Inflammatory macrophage treated with lipopolysaccharide for 1 hour (primary cell): ENCODE measurements around the gene SNRPB2.

Experiments used
- DNase-seq, 2 donors: peaks; one replicate each; pipeline ENCODE4 v3.0.0-alpha.2; 2020 to 2022

Gene SNRPB2

GRCh38 chr20:16740365-16741072 lies 10.7 kb downstream of the SNRPB2 start:
- no peak for DNase-seq

GRCh38 chr20:16744178-16744807 lies 14.5 kb downstream of the SNRPB2 start:
- DNase-seq, result no peak

- no peak for DNase-seq
Measured at GRCh38 chr20:16745204-16745603, 15.4 kb downstream of the SNRPB2 start.

- DNase-seq, result no peak
Measured at GRCh38 chr20:16747291-16747811, 17.5 kb downstream of the SNRPB2 start.

- DNase-seq, result no peak
Measured at GRCh38 chr20:16748308-16748900, 18.6 kb downstream of the SNRPB2 start, which contains the start of gene OTOR. Gene OTOR, plus strand, starts transcription at chr20:16748358. Its CDS starts 44 bp downstream, at chr20:16748402.

GRCh38 chr20:16749573-16749972 lies 19.7 kb downstream of the SNRPB2 start:
- no peak for DNase-seq

GRCh38 chr20:16752082-16752481 lies 22.3 kb downstream of the SNRPB2 start:
- DNase-seq, result no peak

- no peak for DNase-seq
Measured at GRCh38 chr20:16752901-16753300, 23.1 kb downstream of the SNRPB2 start.

GRCh38 chr20:16758454-16759180 lies 28.8 kb downstream of the SNRPB2 start:
- no peak for DNase-seq

GRCh38 chr20:16759181-16759563 lies 29.3 kb downstream of the SNRPB2 start:
- no peak for DNase-seq

- no peak for DNase-seq
Measured at GRCh38 chr20:16760431-16761304, 30.8 kb downstream of the SNRPB2 start.

GRCh38 chr20:16761305-16761829 lies 31.5 kb downstream of the SNRPB2 start:
- DNase-seq, result peak; percentile 30 to 62

- DNase-seq, result no peak
Measured at GRCh38 chr20:16764560-16764959, 34.7 kb downstream of the SNRPB2 start.

- no peak for DNase-seq
Measured at GRCh38 chr20:16771213-16771612, 41.4 kb downstream of the SNRPB2 start.

- DNase-seq, result no peak
Measured at GRCh38 chr20:16775961-16776360, 46.1 kb downstream of the SNRPB2 start.

GRCh38 chr20:16777126-16777525 lies 47.3 kb downstream of the SNRPB2 start:
- no peak for DNase-seq

GRCh38 chr20:16778159-16778558 lies 48.3 kb downstream of the SNRPB2 start:
- DNase-seq, result no peak

GRCh38 chr20:16781496-16781895 lies 51.7 kb downstream of the SNRPB2 start:
- no peak for DNase-seq

GRCh38 chr20:16785226-16785625 lies 55.4 kb downstream of the SNRPB2 start:
- no peak for DNase-seq
